Measurements from ENCODE around the gene MAPK1IP1L. TPM values are rescaled to one million over a fixed set of nuclear protein-coding genes. Genes with fewer than 3 reads are reported as not detected.

MAPK1IP1L gene
- total and polyA plus RNA-seq, 2 of the 8 experiments (the other 6 are each of a cell fraction or from before 2014, with no cell fraction given) = 111 to 228 TPM

GRCh38 chr14:55102141-55102621 is 50.7 kb downstream of the MAPK1IP1L start (continued):
- 0 out of 4 replicates have a peak, but pooled peaks of 1 of the 2 experiments have one; percentile 45 for TF ChIP-seq SIN3A (conservative IDR thresholded peaks at IDR 0.05 in 1 of 2, IDR thresholded peaks at IDR 0.05 in 1 of 2; ENCODE audit: low read depth in 1 of 2, low read length in 2 of 2)

Measured in H1 (cell line).